Gastroesophageal sphincter (tissue), 3 donors: ENCODE measurements around the gene MFN2.

Experiments
- EP300 ChIP-seq: sonication (generic); formaldehyde crosslinking; IDR thresholded peaks from one replicate; pipeline ENCODE4 v1.6.1; 2017; ENCODE audit warnings: antibody characterized with exemption, mild to moderate bottlenecking
- POLR2A ChIP-seq, 2 donors: fragments of 450-650 bp; IDR thresholded peaks; one replicate each; pipeline ENCODE4 v1.6.1; 2017; ENCODE audit warnings: antibody characterized with exemption in 2 of 2, mild to moderate bottlenecking in 2 of 2, moderate library complexity in 1 of 2
- POLR2AphosphoS5 ChIP-seq: sonication (generic); formaldehyde crosslinking; IDR thresholded peaks from one replicate; pipeline ENCODE4 v1.6.1; 2017; ENCODE audit warnings: antibody characterized with exemption
- TF ChIP-seq, protein P1 (sequence below), 4 experiments: fragments of 200-600 bp in 2 of 4; fragments of 450-650 bp in 2 of 4; sonication (generic) in 1 of 4; IDR thresholded peaks; one replicate each; pipeline ENCODE4 v1.5.1; 2017 to 2019; ENCODE audit warnings: antibody characterized with exemption in 4 of 4, mild to moderate bottlenecking in 2 of 4, moderate library complexity in 2 of 4

DNA sequence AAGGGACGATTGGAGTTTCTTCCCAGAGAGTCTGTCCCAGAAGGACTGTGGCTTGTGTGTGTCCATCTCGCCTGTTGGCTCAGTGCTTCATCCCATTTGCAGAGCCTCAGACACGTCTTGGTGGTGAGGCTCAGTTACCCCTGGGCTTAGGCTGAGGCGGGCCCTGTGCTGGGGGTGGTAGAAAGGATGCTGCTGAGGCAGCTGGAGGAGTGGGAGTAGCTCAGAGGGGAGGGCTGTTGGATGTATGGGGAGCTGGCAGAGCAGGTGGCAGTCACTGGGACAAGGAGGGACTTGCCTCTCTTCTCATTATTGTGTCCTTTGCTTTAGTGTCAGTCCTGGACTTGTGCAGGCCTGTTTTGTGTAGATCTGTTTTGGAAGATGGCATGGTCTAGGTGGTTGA lies 31.8 kb downstream of the MFN2 start:
- TF ChIP-seq, protein P1, sequence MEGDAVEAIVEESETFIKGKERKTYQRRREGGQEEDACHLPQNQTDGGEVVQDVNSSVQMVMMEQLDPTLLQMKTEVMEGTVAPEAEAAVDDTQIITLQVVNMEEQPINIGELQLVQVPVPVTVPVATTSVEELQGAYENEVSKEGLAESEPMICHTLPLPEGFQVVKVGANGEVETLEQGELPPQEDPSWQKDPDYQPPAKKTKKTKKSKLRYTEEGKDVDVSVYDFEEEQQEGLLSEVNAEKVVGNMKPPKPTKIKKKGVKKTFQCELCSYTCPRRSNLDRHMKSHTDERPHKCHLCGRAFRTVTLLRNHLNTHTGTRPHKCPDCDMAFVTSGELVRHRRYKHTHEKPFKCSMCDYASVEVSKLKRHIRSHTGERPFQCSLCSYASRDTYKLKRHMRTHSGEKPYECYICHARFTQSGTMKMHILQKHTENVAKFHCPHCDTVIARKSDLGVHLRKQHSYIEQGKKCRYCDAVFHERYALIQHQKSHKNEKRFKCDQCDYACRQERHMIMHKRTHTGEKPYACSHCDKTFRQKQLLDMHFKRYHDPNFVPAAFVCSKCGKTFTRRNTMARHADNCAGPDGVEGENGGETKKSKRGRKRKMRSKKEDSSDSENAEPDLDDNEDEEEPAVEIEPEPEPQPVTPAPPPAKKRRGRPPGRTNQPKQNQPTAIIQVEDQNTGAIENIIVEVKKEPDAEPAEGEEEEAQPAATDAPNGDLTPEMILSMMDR (IDR thresholded peaks at IDR 0.05), result no peak
- no peak for TF ChIP-seq EP300
- TF ChIP-seq POLR2A (IDR thresholded peaks at IDR 0.05), result no peak
- no peak for TF ChIP-seq POLR2AphosphoS5
